Ovary (tissue), 3 donors: ENCODE measurements around the gene CEP112.

ENCODE experiments used
- CTCF ChIP-seq, 3 donors: fragments of 450-650 bp in 2 of 3; fragments of 200-600 bp in 1 of 3; IDR thresholded peaks; one replicate each; pipeline versions ENCODE4 v1.5.1 to v1.8.0; 2016 to 2022; ENCODE audit warnings: antibody characterized with exemption in 3 of 3, mild to moderate bottlenecking in 1 of 3
- POLR2A ChIP-seq: fragments of 450-650 bp; IDR thresholded peaks from one replicate; pipeline ENCODE4 v1.6.1; 2017; ENCODE audit warnings: antibody characterized with exemption, mild to moderate bottlenecking, moderate library complexity
- donor health status: DM: no; HTN: no; CAD: no.

GRCh38 chr17:65799869-65800268 lies 392.1 kb downstream of the CEP112 start:
- TF ChIP-seq CTCF (IDR thresholded peaks at IDR 0.05), result no peak
- TF ChIP-seq POLR2A, result no peak
